Measurements from ENCODE around the gene HERC6. TPM values are rescaled to one million over a fixed set of nuclear protein-coding genes. Genes with fewer than 3 reads are reported as not detected.
"Not testable (repeated sequence)": the region's sequence is repeated elsewhere in the genome, so short reads cannot be mapped to it uniquely, and the experiment has no call there.

The HERC6 gene
- 1 to 10 TPM in 3 of 4 donors, under 1 TPM in 1; 0.46 to 8.8 (median 4.3) TPM for total RNA-seq

- DNase-seq (ENCODE audit: low spot score in 2 of 2) = peak; percentile 59 to 92
- WGBS, 2 donors = 0 to 1% methylated on average over 46 to 53 of the region's 62 CpGs
- peak within 1 kb of the TSS; percentile 93 for H3K4me3 ChIP-seq (ENCODE audit: low read depth, poor library complexity, severe bottlenecking)
- TF ChIP-seq POLR2A (IDR thresholded peaks at IDR 0.05) (no peak), CTCF (IDR thresholded peaks at IDR 0.05) (peak in 1 of 3 donors; percentile 10)
- intact Hi-C loops (cut with DNase I; ENCODE audit: low total_unique reads) = no loop called here
Observed at GRCh38 chr4:88378691-88379559, at the start of gene HERC6. HERC6 (plus strand) TSS chr4:88378852; CDS start chr4:88378922, 70 bp downstream.

- TF ChIP-seq POLR2A (IDR thresholded peaks at IDR 0.05) = no peak
- no peak for TF ChIP-seq CTCF (IDR thresholded peaks at IDR 0.05)
- H3K4me3 ChIP-seq (ENCODE audit: low read depth, poor library complexity, severe bottlenecking) = no peak overlapping the region
- WGBS, 2 donors = 94 to 100% methylated on average over 1 of the region's 1 CpG
- no peak for DNase-seq (ENCODE audit: low spot score in 2 of 2)
- intact Hi-C loops (cut with DNase I; ENCODE audit: low total_unique reads) = no loop called here
Observed at GRCh38 chr4:88333741-88334405, 44.8 kb upstream of the HERC6 start.

- 58 to 64% methylated on average over 11 of the region's 11 CpGs for WGBS, 2 donors
- DNase-seq (ENCODE audit: low spot score in 2 of 2) = no peak
- H3K4me3 ChIP-seq (ENCODE audit: low read depth, poor library complexity, severe bottlenecking) = no peak overlapping the region
- TF ChIP-seq CTCF (IDR thresholded peaks at IDR 0.05) = no peak
- TF ChIP-seq POLR2A (IDR thresholded peaks at IDR 0.05) = no peak
- intact Hi-C loops (cut with DNase I; ENCODE audit: low total_unique reads) = no loop called here
Observed at GRCh38 chr4:88335092-88335665, 43.5 kb upstream of the HERC6 start.

- intact Hi-C loops (cut with DNase I; ENCODE audit: low total_unique reads) = no loop called here
- 64 to 69% methylated on average over 8 of the region's 8 CpGs for WGBS, 2 donors
- TF ChIP-seq CTCF (IDR thresholded peaks at IDR 0.05) = no peak
- no peak for TF ChIP-seq POLR2A (IDR thresholded peaks at IDR 0.05)
- H3K4me3 ChIP-seq (ENCODE audit: low read depth, poor library complexity, severe bottlenecking) = no peak overlapping the region
- no peak for DNase-seq (ENCODE audit: low spot score in 2 of 2)
Observed at GRCh38 chr4:88341227-88342192, 37.1 kb upstream of the HERC6 start.

GRCh38 chr4:88346902-88347301 lies 31.8 kb upstream of the HERC6 start:
- DNase-seq (ENCODE audit: low spot score in 2 of 2); intact Hi-C loops (cut with DNase I; ENCODE audit: low total_unique reads); H3K4me3 ChIP-seq (ENCODE audit: low read depth, poor library complexity, severe bottlenecking): not testable (repeated sequence)
- WGBS, 2 donors = 95 to 98% methylated on average over 3 of the region's 3 CpGs

GRCh38 chr4:88348761-88349160 lies 29.9 kb upstream of the HERC6 start:
- H3K4me3 ChIP-seq (ENCODE audit: low read depth, poor library complexity, severe bottlenecking); DNase-seq (ENCODE audit: low spot score in 2 of 2); intact Hi-C loops (cut with DNase I; ENCODE audit: low total_unique reads): not testable (repeated sequence)
- 85 to 88% methylated on average over 7 of the region's 7 CpGs for WGBS, 2 donors
